ENCODE data around the gene WWP2.

GRCh38 chr16:69934044-69934443 lies 171.9 kb downstream of the WWP2 start:
- TF ChIP-seq EZH2 (IDR thresholded peaks at IDR 0.05; ENCODE audit: insufficient read depth, poor library complexity, severe bottlenecking), result no peak
- no peak for TF ChIP-seq EZH2phosphoT487 (IDR thresholded peaks at IDR 0.05; ENCODE audit: insufficient read depth, low read depth)
